ENCODE data around the gene STING1.

DNA sequence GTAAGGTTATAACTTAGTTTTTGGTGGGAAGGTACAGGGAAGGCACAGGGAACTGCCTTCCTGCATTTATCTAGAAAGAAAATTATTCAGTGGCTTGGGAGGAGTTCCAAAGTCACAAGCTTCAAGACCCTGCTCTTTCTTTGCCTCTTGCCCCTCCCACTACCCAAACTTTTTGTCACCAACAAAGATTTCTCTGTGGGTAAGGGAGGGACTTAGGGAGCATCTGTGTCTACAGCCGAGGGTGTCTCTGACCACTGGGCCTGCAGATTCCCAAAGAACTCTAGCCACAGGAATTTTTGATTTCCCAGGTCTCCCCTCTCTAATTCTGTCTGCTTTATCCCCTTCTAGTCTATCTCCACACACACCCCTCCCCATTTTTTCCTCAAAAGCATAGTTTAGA, 22.1 kb downstream of the STING1 start:
- TF ChIP-seq EZH2 (IDR thresholded peaks at IDR 0.05) (no peak), POLR2AphosphoS5 (IDR thresholded peaks at IDR 0.05; ENCODE audit: borderline replicate concordance, low read depth, low read length) (no peak), FOXP2 (optimal IDR thresholded peaks at IDR 0.05; ENCODE audit: control extremely low read depth, extremely low read length, insufficient read depth) (no peak)

Data from SK-N-MC (cell line).